Chondrocyte (in vitro differentiated cells): Measurements from ENCODE around the gene HEXIM1. TPM values are rescaled to one million over a fixed set of nuclear protein-coding genes. Genes with fewer than 3 reads are reported as not detected.

ENCODE experiments used
- DNase-seq: peaks from one replicate; pipeline ENCODE4 v3.0.0; 2021; ENCODE audit warnings: mixed read lengths, low spot score
- H3K27ac Mint-ChIP-seq: one replicate; pipeline ENCODE4 v1.8.0; 2021; ENCODE audit warnings: mild to moderate bottlenecking, moderate library complexity, mixed read lengths; ENCODE audit not compliant: unreplicated experiment
- H3K27me3 Mint-ChIP-seq: 2 replicates; pipeline ENCODE4 v1.8.0; 2021; ENCODE audit warnings: low read depth, mixed read lengths
- H3K36me3 Mint-ChIP-seq: 2 replicates; pipeline ENCODE4 v1.8.0; 2021; ENCODE audit warnings: low read depth, mixed read lengths
- H3K4me1 Mint-ChIP-seq: 2 replicates; pipeline ENCODE4 v1.8.0; 2021; ENCODE audit warnings: low read depth, mild to moderate bottlenecking, mixed read lengths
- H3K4me3 Mint-ChIP-seq: one replicate; pipeline ENCODE4 v1.8.0; 2021; ENCODE audit warnings: mild to moderate bottlenecking, moderate library complexity, mixed read lengths; ENCODE audit not compliant: unreplicated experiment
- H3K9me3 Mint-ChIP-seq: 2 replicates; pipeline ENCODE4 v1.8.0; 2021; ENCODE audit warnings: low read depth, mixed read lengths
- CTCF ChIP-seq: fragments of 200-600 bp; sonication (generic); IDR thresholded peaks from 2 replicates; pipeline ENCODE4 v1.5.0; 2021; ENCODE audit warnings: antibody characterized with exemption, mild to moderate bottlenecking, moderate library complexity
- total RNA-seq: library from RNA; stranded (reverse); gene quantifications from 3 replicates; pipeline ENCODE4 v1.2.1, GENCODE V29; 2021

The HEXIM1 gene
- total RNA-seq, 1 donor from 2014 or later, result 36.4 TPM

GRCh38 chr17:45114117-45114932 is 34.0 kb upstream of the HEXIM1 start:
- no peak overlapping the region for H3K4me3 Mint-ChIP-seq
- H3K36me3 Mint-ChIP-seq, result peaks cover 15% of the 10 kb centered on the region
- no peaks in the 10 kb centered on the region for H3K9me3 Mint-ChIP-seq
- no peaks in the 10 kb centered on the region for H3K27me3 Mint-ChIP-seq
- DNase-seq, result no peak
- H3K27ac Mint-ChIP-seq, result no peak overlapping the region
- TF ChIP-seq CTCF, result no peak
- H3K4me1 Mint-ChIP-seq, result peaks cover 24% of the 10 kb centered on the region

- Mint-ChIP-seq H3K4me3 (no peak overlapping the region), H3K9me3 (no peaks in the 10 kb centered on the region), H3K36me3 (peaks cover 17% of the 10 kb centered on the region), H3K4me1 (peaks cover 24% of the 10 kb centered on the region), H3K27ac (no peak overlapping the region), H3K27me3 (no peaks in the 10 kb centered on the region)
- TF ChIP-seq CTCF, result no peak
- DNase-seq, result no peak
Measured at GRCh38 chr17:45115015-45115625, 33.2 kb upstream of the HEXIM1 start.

GRCh38 chr17:45115871-45116270 is 32.4 kb upstream of the HEXIM1 start:
- Mint-ChIP-seq H3K27me3 (no peaks in the 10 kb centered on the region), H3K27ac (peak overlapping the region; percentile 88), H3K4me3 (no peak overlapping the region), H3K36me3 (peaks cover 17% of the 10 kb centered on the region), H3K9me3 (no peaks in the 10 kb centered on the region), H3K4me1 (peaks cover 24% of the 10 kb centered on the region)
- no peak for DNase-seq
- no peak for TF ChIP-seq CTCF

GRCh38 chr17:45116434-45117016 is 31.8 kb upstream of the HEXIM1 start:
- DNase-seq, result no peak
- no peaks in the 10 kb centered on the region for H3K9me3 Mint-ChIP-seq
- H3K4me1 Mint-ChIP-seq, result peaks cover 21% of the 10 kb centered on the region
- H3K36me3 Mint-ChIP-seq, result peaks cover 17% of the 10 kb centered on the region
- peak overlapping the region; percentile 88 for H3K27ac Mint-ChIP-seq
- no peak for TF ChIP-seq CTCF
- no peaks in the 10 kb centered on the region for H3K27me3 Mint-ChIP-seq
- no peak overlapping the region for H3K4me3 Mint-ChIP-seq

- Mint-ChIP-seq H3K9me3 (no peaks in the 10 kb centered on the region), H3K4me3 (no peak overlapping the region), H3K36me3 (peaks cover 17% of the 10 kb centered on the region), H3K27me3 (no peaks in the 10 kb centered on the region), H3K4me1 (peaks cover 25% of the 10 kb centered on the region), H3K27ac (no peak overlapping the region)
- TF ChIP-seq CTCF, result no peak
- no peak for DNase-seq
Measured at GRCh38 chr17:45117334-45117733, 30.9 kb upstream of the HEXIM1 start.
